Uterus (tissue), 4 donors: Measurements from ENCODE around the gene SLC2A10. TPM values are rescaled to one million over a fixed set of nuclear protein-coding genes. Genes with fewer than 3 reads are reported as not detected.

Source experiments
- DNase-seq, 2 donors: peaks; one replicate each; pipeline ENCODE4 v3.0.0-alpha.2; 2019 to 2020
- H3K27ac ChIP-seq, 2 donors: fragments of 200-600 bp; sonication (generic); 1 replicate in 1 of 2; 2 replicates in 1 of 2; pipeline ENCODE4 v1.5.1; 2016 to 2018
- H3K27me3 ChIP-seq, 2 donors: fragments of 200-600 bp; sonication (generic); one replicate each; pipeline ENCODE4 v1.5.1; 2018 to 2019; ENCODE audit warnings: control low read depth in 1 of 2
- H3K36me3 ChIP-seq, 2 donors: fragments of 200-600 bp; sonication (generic); one replicate each; pipeline ENCODE4 v1.5.1; 2019; ENCODE audit warnings: control low read depth in 1 of 2
- H3K4me1 ChIP-seq, 2 donors: fragments of 200-600 bp; sonication (generic); one replicate each; pipeline ENCODE4 v1.5.1; 2018 to 2019; ENCODE audit warnings: control low read depth in 1 of 2
- H3K4me3 ChIP-seq, 2 donors: fragments of 200-600 bp; sonication (generic); 1 replicate in 1 of 2; 2 replicates in 1 of 2; pipeline ENCODE4 v1.5.1; 2018 to 2019; ENCODE audit warnings: mild to moderate bottlenecking in 1 of 2
- H3K9me3 ChIP-seq, 2 donors: fragments of 200-600 bp; sonication (generic); one replicate each; pipeline ENCODE4 v1.5.1; 2019; ENCODE audit warnings: control low read depth in 1 of 2
- POLR2A ChIP-seq, 2 donors: fragments of 450-650 bp; IDR thresholded peaks; one replicate each; pipeline ENCODE4 v1.6.1; 2016; ENCODE audit warnings: antibody characterized with exemption in 2 of 2, mild to moderate bottlenecking in 1 of 2, moderate library complexity in 1 of 2
- intact Hi-C: fragments of 100-400 bp; cut with DNase I; formaldehyde crosslinking; loops from one replicate; pipeline ENCODE4 v1.15.1; 2023; ENCODE audit warnings: low total_unique reads
- total RNA-seq, 4 donors: library from RNA; depleted of rRNA in 3 of 4; stranded (reverse); fragments of >200 nt in 3 of 4; gene quantifications; one replicate each; pipeline versions ENCODE4 v1.1.0 to v1.2.4, GENCODE V29; 2014 to 2023
- TF ChIP-seq, protein P1 (sequence below), 4 experiments: fragments of 200-600 bp in 2 of 4; fragments of 450-650 bp in 2 of 4; sonication (generic) in 2 of 4; IDR thresholded peaks; one replicate each; pipeline ENCODE4 v1.5.1; 2016 to 2019; ENCODE audit warnings: antibody characterized with exemption in 4 of 4, mild to moderate bottlenecking in 2 of 4, moderate library complexity in 1 of 4
- donor health status: DM: yes; HTN: yes; CAD: no.

The SLC2A10 gene
- total RNA-seq, 4 donors from 2014 or later: 1.3 to 32.3 (median 12.6) TPM

- no peak overlapping the region for H3K27ac ChIP-seq
Observed at GRCh38 chr20:46739431-46740213, 30.2 kb downstream of the SLC2A10 start.

DNA sequence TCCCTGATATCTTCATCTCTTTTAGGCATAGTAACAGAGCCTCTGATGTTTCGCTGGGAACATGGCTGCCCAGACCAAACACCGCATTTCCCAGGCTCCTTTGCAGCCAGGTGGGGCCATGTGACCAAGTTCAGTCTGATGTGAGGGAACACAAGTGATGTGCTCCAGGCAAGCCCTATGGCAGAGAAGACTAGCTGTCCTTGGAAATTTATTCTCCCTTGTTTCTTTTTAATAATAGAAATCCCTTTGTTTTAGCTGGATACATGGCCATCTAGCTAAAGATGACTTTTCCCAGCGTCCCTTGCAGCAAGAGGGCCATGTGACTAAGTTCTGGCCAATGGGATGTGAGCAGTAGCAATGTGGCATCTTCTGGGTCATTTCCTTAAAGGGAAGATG lies 30.8 kb downstream of the SLC2A10 start:
- no peak overlapping the region for H3K27ac ChIP-seq
- intact Hi-C loops: no loop called here

More at GRCh38 chr20:46739431-46740213, 30.2 kb downstream of the SLC2A10 start:
- Histone ChIP-seq H3K9me3 (no peaks in the 10 kb centered on the region), H3K36me3 (no peaks in the 10 kb centered on the region), H3K4me3 (no peak overlapping the region), H3K4me1 (no peaks in the 10 kb centered on the region), H3K27me3 (no peaks in the 10 kb centered on the region)
- DNase-seq: no peak
- intact Hi-C loops: no loop called here
- TF ChIP-seq POLR2A (IDR thresholded peaks at IDR 0.05): no peak
- TF ChIP-seq, protein P1, sequence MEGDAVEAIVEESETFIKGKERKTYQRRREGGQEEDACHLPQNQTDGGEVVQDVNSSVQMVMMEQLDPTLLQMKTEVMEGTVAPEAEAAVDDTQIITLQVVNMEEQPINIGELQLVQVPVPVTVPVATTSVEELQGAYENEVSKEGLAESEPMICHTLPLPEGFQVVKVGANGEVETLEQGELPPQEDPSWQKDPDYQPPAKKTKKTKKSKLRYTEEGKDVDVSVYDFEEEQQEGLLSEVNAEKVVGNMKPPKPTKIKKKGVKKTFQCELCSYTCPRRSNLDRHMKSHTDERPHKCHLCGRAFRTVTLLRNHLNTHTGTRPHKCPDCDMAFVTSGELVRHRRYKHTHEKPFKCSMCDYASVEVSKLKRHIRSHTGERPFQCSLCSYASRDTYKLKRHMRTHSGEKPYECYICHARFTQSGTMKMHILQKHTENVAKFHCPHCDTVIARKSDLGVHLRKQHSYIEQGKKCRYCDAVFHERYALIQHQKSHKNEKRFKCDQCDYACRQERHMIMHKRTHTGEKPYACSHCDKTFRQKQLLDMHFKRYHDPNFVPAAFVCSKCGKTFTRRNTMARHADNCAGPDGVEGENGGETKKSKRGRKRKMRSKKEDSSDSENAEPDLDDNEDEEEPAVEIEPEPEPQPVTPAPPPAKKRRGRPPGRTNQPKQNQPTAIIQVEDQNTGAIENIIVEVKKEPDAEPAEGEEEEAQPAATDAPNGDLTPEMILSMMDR (IDR thresholded peaks at IDR 0.05): no peak

DNA sequence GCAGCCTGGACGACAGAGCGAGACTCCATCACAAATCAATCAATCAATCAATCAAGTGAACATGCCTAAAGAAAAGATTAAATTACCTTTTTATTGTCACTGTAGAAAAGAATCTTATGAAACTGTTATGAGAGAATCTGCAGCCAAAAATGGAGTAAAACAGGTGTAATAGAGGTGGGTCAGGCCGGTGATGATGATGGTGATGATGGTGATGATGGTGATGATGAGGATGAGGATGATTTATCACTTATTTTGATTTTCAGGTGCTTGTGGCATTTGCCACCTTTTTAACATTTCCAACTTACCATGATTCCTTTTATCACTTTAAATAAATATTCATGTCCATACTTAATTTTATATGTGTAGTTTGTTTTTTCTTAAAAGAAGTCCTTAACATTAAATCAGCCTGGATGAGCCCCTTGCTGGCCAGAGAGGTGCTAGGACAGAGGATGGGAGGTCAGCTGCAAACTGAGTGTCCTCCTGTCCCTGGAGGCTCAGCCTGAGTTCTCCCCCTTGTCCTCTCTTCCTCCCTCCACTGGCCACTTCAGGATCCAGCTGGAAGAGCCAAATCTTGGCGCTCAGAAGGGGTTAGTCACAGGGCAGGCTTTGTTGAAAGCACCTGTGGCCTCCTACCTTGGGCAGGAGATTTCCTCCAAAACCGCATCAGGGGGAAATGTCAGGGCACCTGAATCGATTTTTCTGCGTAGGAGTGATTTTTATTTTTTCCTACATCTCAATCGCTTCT lies 32.6 kb downstream of the SLC2A10 start:
- H3K4me3 ChIP-seq: no peak overlapping the region
- DNase-seq: no peak
- no peaks in the 10 kb centered on the region for H3K4me1 ChIP-seq
- TF ChIP-seq, protein P1 (IDR thresholded peaks at IDR 0.05): no peak
- no peak for TF ChIP-seq POLR2A (IDR thresholded peaks at IDR 0.05)
- H3K36me3 ChIP-seq: no peaks in the 10 kb centered on the region
- no peak overlapping the region for H3K27ac ChIP-seq
- H3K27me3 ChIP-seq: peaks cover 0 to 7% of the 10 kb centered on the region in 2 donors
- intact Hi-C loops: no loop called here
- no peaks in the 10 kb centered on the region for H3K9me3 ChIP-seq

More for the DNA sequence above, 30.8 kb downstream of the SLC2A10 start:
- Histone ChIP-seq H3K4me1 (no peaks in the 10 kb centered on the region), H3K36me3 (no peaks in the 10 kb centered on the region), H3K4me3 (no peak overlapping the region), H3K9me3 (no peaks in the 10 kb centered on the region), H3K27me3 (no peaks in the 10 kb centered on the region)
- TF ChIP-seq, protein P1 (IDR thresholded peaks at IDR 0.05): no peak
- TF ChIP-seq POLR2A (IDR thresholded peaks at IDR 0.05): no peak
- no peak for DNase-seq

GRCh38 chr20:46742669-46743045 lies 33.2 kb downstream of the SLC2A10 start:
- intact Hi-C loops: no loop called here
- Histone ChIP-seq H3K27ac (no peak overlapping the region), H3K9me3 (no peaks in the 10 kb centered on the region), H3K4me3 (no peak overlapping the region), H3K36me3 (no peaks in the 10 kb centered on the region), H3K27me3 (peaks cover 0 to 7% of the 10 kb centered on the region in 2 donors), H3K4me1 (no peaks in the 10 kb centered on the region)
- no peak for TF ChIP-seq POLR2A (IDR thresholded peaks at IDR 0.05)
- TF ChIP-seq, protein P1 (IDR thresholded peaks at IDR 0.05): no peak
- no peak for DNase-seq

DNA sequence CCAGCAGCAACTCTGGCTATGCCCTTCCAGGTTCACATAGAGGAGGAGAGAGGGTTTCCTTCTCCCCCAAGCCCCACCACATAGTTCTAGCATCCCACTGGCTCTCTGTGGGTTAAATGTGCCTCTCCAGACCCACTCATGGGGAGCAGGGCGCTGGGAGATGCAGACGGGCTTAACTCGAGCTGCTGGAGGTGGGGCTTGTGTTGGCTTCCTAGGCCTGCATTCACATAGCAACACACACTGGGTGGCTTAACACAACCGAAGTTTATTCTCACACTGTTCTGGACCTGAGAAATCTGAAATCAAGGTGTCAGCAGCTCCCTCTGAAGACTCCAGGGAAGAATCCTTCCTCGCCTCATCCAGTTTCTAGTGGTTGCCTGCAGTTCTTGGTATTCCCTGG lies 33.6 kb downstream of the SLC2A10 start:
- intact Hi-C loops: no loop called here
- Histone ChIP-seq H3K4me3 (no peak overlapping the region), H3K4me1 (no peaks in the 10 kb centered on the region), H3K27me3 (peaks cover 0 to 7% of the 10 kb centered on the region in 2 donors), H3K9me3 (no peaks in the 10 kb centered on the region), H3K36me3 (no peaks in the 10 kb centered on the region), H3K27ac (no peak overlapping the region)
- TF ChIP-seq POLR2A (IDR thresholded peaks at IDR 0.05): no peak
- TF ChIP-seq, protein P1 (IDR thresholded peaks at IDR 0.05): no peak
- DNase-seq: no peak
